22Rv1 (cell line): Measurements from ENCODE around the gene KRT6B.

Experiments used
- H3K27ac ChIP-seq: fragments of 450-650 bp; 2 replicates; pipeline ENCODE4 v1.5.1; 2017
- CTCF ChIP-seq: fragments of 450-650 bp; IDR thresholded peaks from 2 replicates; pipeline ENCODE4 v1.5.1; 2017; ENCODE audit warnings: mild to moderate bottlenecking
- ZFX ChIP-seq: fragments of 450-650 bp; IDR thresholded peaks from 2 replicates; pipeline ENCODE4 v1.6.1; 2017; ENCODE audit warnings: antibody characterized with exemption, borderline replicate concordance

KRT6B gene

GRCh38 chr12:52435659-52435999 lies 16.3 kb downstream of the KRT6B start:
- no peak overlapping the region for H3K27ac ChIP-seq
- TF ChIP-seq CTCF = no peak
- TF ChIP-seq ZFX = no peak

GRCh38 chr12:52434760-52435530 lies 17.0 kb downstream of the KRT6B start:
- H3K27ac ChIP-seq = no peak overlapping the region
- TF ChIP-seq CTCF (no peak), ZFX (no peak)

GRCh38 chr12:52434081-52434733 lies 17.7 kb downstream of the KRT6B start, which contains the start of gene KRT75:
KRT75 (minus strand) TSS chr12:52434371; CDS start chr12:52434304, 67 bp downstream.
- no peak within 1 kb of the TSS for H3K27ac ChIP-seq
- TF ChIP-seq ZFX = no peak
- TF ChIP-seq CTCF = no peak

GRCh38 chr12:52433501-52434080 lies 18.4 kb downstream of the KRT6B start:
- no peak overlapping the region for H3K27ac ChIP-seq
- TF ChIP-seq ZFX (no peak), CTCF (no peak)

GRCh38 chr12:52432559-52433207 lies 19.3 kb downstream of the KRT6B start:
- no peak overlapping the region for H3K27ac ChIP-seq
- TF ChIP-seq ZFX = no peak
- TF ChIP-seq CTCF = no peak

GRCh38 chr12:52428121-52428520 lies 23.8 kb downstream of the KRT6B start:
- TF ChIP-seq CTCF (peak; percentile 61), ZFX (no peak)
- H3K27ac ChIP-seq = no peak overlapping the region

- no peak for TF ChIP-seq ZFX
- TF ChIP-seq CTCF = no peak
- H3K27ac ChIP-seq = no peak overlapping the region
Observed at GRCh38 chr12:52427083-52427482, 24.9 kb downstream of the KRT6B start.
